Upper lobe of right lung (tissue), 1 donor: Measurements from ENCODE around the gene FHIT. TPM values are rescaled to one million over a fixed set of nuclear protein-coding genes. Genes with fewer than 3 reads are reported as not detected.

ENCODE experiments used
- ATAC-seq: fragments of 200-7000 bp; cut with Tn5 transposase; one replicate; pipeline ENCODE4 v1.9.1; 2020; ENCODE audit warnings: mild to moderate bottlenecking, moderate library complexity
- DNase-seq: peaks from one replicate; pipeline ENCODE4 v3.0.0-alpha.2; 2020
- H3K27ac ChIP-seq: fragments of 200-600 bp; one replicate; pipeline ENCODE4 v1.8.0; 2022
- H3K27me3 ChIP-seq: fragments of 200-600 bp; one replicate; pipeline ENCODE4 v1.8.0; 2022; ENCODE audit warnings: mild to moderate bottlenecking
- H3K36me3 ChIP-seq: fragments of 200-600 bp; one replicate; pipeline ENCODE4 v1.8.0; 2022
- H3K4me1 ChIP-seq: fragments of 200-600 bp; one replicate; pipeline ENCODE4 v1.8.0; 2022
- H3K4me3 ChIP-seq: fragments of 200-600 bp; one replicate; pipeline ENCODE4 v1.8.0; 2022; ENCODE audit warnings: mild to moderate bottlenecking
- H3K9me3 ChIP-seq: fragments of 200-600 bp; one replicate; pipeline ENCODE4 v1.8.0; 2022
- intact Hi-C: fragments of 100-400 bp; cut with DNase I; formaldehyde crosslinking; loops from one replicate; pipeline ENCODE4 v1.11.0; 2022
- total RNA-seq: library from RNA; stranded (reverse); fragmentation: NEBNext Ultra II Directional; extraction: Animal tissue kit (Norgen Biotek cat#: 25700); gene quantifications from one replicate; pipeline ENCODE4 v1.2.1, GENCODE V29; 2021
- TF ChIP-seq, protein P1 (sequence below): fragments of 200-600 bp; IDR thresholded peaks from one replicate; pipeline ENCODE4 v1.8.0; 2022; ENCODE audit warnings: antibody characterized with exemption
- donor health status: DM: no; HTN: yes; CAD: no; lungs with severe emphysema.

FHIT gene
- total RNA-seq, 1 donor from 2014 or later, result 9.6 TPM

DNA sequence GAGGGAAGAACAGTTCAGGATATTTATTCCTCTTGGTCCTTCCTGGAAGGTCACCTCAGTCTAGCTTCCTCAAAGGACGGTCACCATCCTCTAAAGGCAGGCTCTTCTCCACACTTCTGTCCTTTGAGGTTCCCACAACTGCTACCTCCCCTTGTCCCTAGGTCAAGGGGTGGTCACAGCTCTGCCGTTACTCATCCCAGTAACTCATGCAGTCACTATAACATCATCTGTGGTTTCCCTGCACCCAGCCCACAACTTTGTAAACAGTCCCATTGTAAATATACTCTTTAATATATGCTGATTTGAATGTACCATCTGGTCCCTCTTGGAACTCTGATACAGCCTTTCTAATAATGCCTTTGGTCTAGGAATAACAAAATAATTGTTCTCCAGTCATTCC, 887.4 kb downstream of the FHIT start:
- Histone ChIP-seq H3K9me3 (no peaks in the 10 kb centered on the region), H3K36me3 (no peaks in the 10 kb centered on the region), H3K27me3 (no peaks in the 10 kb centered on the region), H3K4me3 (no peak overlapping the region), H3K4me1 (no peaks in the 10 kb centered on the region), H3K27ac (no peak overlapping the region)
- no peak for ATAC-seq
- TF ChIP-seq, protein P1, sequence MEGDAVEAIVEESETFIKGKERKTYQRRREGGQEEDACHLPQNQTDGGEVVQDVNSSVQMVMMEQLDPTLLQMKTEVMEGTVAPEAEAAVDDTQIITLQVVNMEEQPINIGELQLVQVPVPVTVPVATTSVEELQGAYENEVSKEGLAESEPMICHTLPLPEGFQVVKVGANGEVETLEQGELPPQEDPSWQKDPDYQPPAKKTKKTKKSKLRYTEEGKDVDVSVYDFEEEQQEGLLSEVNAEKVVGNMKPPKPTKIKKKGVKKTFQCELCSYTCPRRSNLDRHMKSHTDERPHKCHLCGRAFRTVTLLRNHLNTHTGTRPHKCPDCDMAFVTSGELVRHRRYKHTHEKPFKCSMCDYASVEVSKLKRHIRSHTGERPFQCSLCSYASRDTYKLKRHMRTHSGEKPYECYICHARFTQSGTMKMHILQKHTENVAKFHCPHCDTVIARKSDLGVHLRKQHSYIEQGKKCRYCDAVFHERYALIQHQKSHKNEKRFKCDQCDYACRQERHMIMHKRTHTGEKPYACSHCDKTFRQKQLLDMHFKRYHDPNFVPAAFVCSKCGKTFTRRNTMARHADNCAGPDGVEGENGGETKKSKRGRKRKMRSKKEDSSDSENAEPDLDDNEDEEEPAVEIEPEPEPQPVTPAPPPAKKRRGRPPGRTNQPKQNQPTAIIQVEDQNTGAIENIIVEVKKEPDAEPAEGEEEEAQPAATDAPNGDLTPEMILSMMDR, result no peak
- no peak for DNase-seq
- intact Hi-C loops, result no loop called here

- no peak overlapping the region for H3K27ac ChIP-seq
- no peaks in the 10 kb centered on the region for H3K9me3 ChIP-seq
- intact Hi-C loops, result no loop called here
- H3K36me3 ChIP-seq, result no peaks in the 10 kb centered on the region
- no peak overlapping the region for H3K4me3 ChIP-seq
- no peaks in the 10 kb centered on the region for H3K27me3 ChIP-seq
- DNase-seq (no peak), ATAC-seq (no peak)
- TF ChIP-seq, protein P1, result no peak
- H3K4me1 ChIP-seq, result no peaks in the 10 kb centered on the region
Measured at GRCh38 chr3:60355825-60356224, 895.4 kb downstream of the FHIT start.

DNA sequence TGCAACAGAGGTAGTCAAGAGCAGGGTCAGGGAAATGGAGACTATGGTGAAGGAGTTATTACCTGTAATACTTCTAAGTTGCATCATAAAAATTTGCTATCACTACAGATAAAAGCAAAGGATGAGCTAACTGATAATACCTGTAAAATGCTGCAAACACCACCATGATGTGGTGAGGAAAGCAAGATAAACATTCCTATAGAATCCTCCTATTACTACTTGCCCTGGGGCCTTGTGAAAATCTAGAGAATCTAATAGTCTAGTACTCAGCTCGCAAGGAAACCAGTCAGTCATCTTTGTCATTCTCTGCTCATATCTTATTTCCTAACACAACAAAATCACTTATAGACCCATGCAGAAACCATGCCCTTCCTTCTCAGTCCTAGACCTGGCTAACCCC, 899.8 kb downstream of the FHIT start:
- intact Hi-C loops, result no loop called here
- DNase-seq (no peak), ATAC-seq (no peak)
- TF ChIP-seq, protein P1, result no peak
- Histone ChIP-seq H3K36me3 (no peaks in the 10 kb centered on the region), H3K27me3 (no peaks in the 10 kb centered on the region), H3K27ac (no peak overlapping the region), H3K9me3 (no peaks in the 10 kb centered on the region), H3K4me1 (no peaks in the 10 kb centered on the region), H3K4me3 (no peak overlapping the region)

- DNase-seq, result no peak
- TF ChIP-seq, protein P1, result no peak
Measured at GRCh38 chr3:60344340-60344739, 906.9 kb downstream of the FHIT start.

GRCh38 chr3:60343831-60344230, 907.4 kb downstream of the FHIT start:
- H3K9me3 ChIP-seq, result no peaks in the 10 kb centered on the region
- TF ChIP-seq, protein P1, result no peak
- H3K4me1 ChIP-seq, result no peaks in the 10 kb centered on the region
- no peaks in the 10 kb centered on the region for H3K27me3 ChIP-seq
- DNase-seq (no peak), ATAC-seq (no peak)
- intact Hi-C loops, result no loop called here
- no peaks in the 10 kb centered on the region for H3K36me3 ChIP-seq
- H3K27ac ChIP-seq, result no peak overlapping the region
- H3K4me3 ChIP-seq, result no peak overlapping the region

More at GRCh38 chr3:60344340-60344739, 906.9 kb downstream of the FHIT start:
- H3K4me1 ChIP-seq, result no peaks in the 10 kb centered on the region
- H3K27ac ChIP-seq, result no peak overlapping the region
- H3K27me3 ChIP-seq, result no peaks in the 10 kb centered on the region
- no peak overlapping the region for H3K4me3 ChIP-seq
- ATAC-seq, result no peak
- no peaks in the 10 kb centered on the region for H3K36me3 ChIP-seq
- H3K9me3 ChIP-seq, result no peaks in the 10 kb centered on the region
- intact Hi-C loops, result no loop called here

- TF ChIP-seq, protein P1, result no peak
- Histone ChIP-seq H3K27ac (no peak overlapping the region), H3K4me3 (no peak overlapping the region), H3K4me1 (no peaks in the 10 kb centered on the region), H3K27me3 (no peaks in the 10 kb centered on the region), H3K36me3 (no peaks in the 10 kb centered on the region), H3K9me3 (no peaks in the 10 kb centered on the region)
- ATAC-seq (no peak), DNase-seq (no peak)
- intact Hi-C loops, result no loop called here
Measured at GRCh38 chr3:60339304-60339703, 911.9 kb downstream of the FHIT start.
